Measurements from ENCODE around the gene TBC1D10A.

Gene TBC1D10A

GRCh38 chr22:30287648-30288418 lies 38.9 kb downstream of the TBC1D10A start:
- in situ Hi-C loops (cut with HindIII; ENCODE audit: low sequenced_read_pairs): loop anchor here (5.0 kb wide), 1 partner anchor 39 kb away; the partner anchor contains the start of gene TBC1D10A

DNA sequence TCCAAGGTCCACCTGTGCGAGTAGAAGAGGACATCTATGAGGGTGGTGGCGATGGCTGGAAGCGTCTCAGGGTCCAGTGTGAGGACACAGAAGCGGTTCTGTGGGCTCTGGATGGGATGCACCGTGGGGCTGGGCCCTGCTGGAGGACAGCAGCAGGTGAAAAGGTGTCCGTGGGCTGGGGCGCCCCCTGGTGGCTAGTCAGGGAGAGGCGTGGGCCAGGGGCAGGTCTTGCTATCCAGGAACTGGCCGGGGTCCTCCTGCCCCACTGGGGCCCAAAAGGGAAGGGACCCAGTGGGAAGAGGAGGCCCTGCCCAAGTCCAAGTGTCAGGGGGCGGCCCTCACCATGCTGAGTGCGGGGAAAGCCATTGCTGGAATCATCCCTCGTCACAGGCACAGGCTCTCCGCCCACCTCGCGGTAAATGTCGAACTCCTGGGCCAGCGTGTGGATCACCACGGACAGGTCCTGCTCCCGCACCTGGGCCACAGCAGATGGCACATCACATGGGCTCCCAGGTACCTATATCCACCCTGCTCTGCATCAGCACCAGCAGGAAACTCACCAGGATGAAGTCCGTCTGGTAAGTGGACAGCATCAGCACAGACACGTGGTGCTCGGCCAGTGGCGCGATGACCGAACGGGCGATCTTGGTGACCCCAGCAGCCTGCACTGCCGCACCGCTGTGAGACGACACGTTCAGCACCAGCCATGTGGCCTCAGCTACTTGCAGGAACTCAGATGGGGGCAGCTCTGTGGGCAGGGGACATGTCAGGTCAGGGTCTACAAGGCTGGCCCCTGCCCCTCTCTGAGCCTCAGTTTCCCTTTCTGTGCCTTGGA lies 39.7 kb downstream of the TBC1D10A start:
- in situ Hi-C loops (cut with HindIII; ENCODE audit: low sequenced_read_pairs): loop anchor here (5.0 kb wide), 1 partner anchor 40 kb away; the partner anchor contains the start of gene TBC1D10A

DNA sequence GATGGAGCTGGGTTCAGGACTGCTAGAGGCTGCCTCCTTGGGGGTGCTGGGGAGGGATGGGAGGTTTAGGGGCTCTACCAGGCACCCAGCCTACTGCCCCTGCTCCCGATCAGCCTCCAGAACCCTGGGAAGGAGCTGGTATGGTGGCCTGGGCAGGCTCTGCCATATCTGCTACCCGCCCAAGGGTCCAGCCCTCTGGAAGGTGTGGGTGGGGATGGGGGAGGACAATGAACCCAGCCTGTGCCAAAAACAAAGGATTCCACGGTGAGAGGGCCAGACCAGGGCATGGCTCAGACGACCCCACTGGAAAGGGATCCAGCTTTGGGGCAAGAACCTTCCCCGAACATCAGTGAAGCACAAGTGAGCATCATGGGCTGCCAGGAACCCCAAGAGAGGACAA lies 40.4 kb downstream of the TBC1D10A start:
- in situ Hi-C loops (cut with HindIII; ENCODE audit: low sequenced_read_pairs): loop anchor here (5.0 kb wide), 1 partner anchor 41 kb away; the partner anchor contains the start of gene TBC1D10A

DNA sequence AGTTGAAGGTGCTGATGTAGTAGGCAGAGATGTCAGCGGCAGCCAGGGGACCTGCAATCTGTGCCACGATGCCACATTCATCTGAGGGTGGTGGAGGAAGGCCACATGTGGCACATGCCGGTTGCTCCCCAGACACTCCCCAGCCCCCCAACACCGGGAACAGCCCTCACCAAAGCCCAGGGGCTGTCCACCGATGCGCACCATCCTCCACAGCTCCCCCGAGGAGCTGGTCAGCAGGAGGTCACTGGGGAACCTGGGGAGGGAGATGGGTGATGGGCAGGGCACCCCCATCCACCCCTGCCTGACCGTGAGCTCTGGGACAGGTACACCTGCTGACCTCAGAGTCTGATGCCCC lies 40.9 kb downstream of the TBC1D10A start:
- in situ Hi-C loops (cut with HindIII; ENCODE audit: low sequenced_read_pairs): loop anchor here (5.0 kb wide), 1 partner anchor 41 kb away; the partner anchor contains the start of gene TBC1D10A

DNA sequence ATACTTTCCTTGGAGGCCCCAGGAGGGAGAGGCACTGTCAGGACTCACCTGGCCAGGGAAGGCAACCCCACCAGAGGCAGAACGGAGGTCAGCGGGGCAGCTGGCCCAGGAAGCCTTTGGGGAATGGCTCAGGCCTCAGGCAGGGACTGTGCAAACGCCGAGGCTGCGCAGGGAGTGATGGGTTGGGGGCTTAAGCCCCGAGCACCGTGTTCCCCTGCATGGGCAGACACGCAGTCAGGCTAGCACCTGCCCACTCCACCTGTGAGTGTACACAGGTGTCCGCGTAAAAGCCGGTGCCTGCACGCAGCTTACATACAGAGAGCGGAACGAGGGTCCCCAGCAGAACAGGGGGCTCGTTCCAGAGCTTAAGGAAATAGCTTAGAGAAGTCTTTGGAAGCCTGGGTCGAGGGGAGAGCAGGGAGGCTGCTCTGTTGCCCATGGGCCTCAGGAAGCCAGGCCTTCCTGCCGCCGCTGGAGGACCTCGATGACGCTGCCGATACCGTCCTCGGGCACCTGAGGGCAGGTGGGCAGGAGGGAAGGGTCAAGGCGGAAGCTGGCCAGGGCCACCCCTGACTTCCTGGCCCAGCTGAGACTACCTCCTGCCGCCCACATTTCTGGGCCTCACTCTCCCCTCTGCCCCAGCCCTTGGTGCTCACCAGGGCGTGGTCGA lies 41.4 kb downstream of the TBC1D10A start:
- in situ Hi-C loops (cut with HindIII; ENCODE audit: low sequenced_read_pairs): loop anchor here (5.0 kb wide), 1 partner anchor 42 kb away; the partner anchor contains the start of gene TBC1D10A

DNA sequence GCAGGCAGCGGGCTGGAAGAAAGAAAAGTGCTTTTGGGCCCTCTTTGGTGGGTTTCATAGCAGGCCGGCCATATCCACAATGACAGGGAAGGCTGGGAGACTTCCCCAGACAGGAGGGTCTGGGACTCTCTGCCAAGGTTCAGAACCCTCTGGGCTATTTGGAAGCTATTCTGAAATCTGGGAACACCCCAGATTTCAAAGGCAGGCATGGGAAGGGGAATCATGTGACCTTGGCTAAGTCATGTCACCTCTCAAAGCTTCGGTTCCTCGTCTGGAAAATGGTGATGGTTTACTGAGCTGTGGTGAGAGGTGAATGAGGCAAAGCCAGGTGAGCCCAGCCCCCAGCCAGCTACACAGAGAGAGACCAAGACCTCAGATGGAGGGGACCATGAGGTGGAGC lies 42.1 kb downstream of the TBC1D10A start:
- in situ Hi-C loops (cut with HindIII; ENCODE audit: low sequenced_read_pairs): loop anchor here (5.0 kb wide), 2 partner anchors 43 to 108 kb away; partner anchors contain the start of gene TBC1D10A

- in situ Hi-C loops (cut with HindIII; ENCODE audit: low sequenced_read_pairs): loop anchor here (5.0 kb wide), 1 partner anchor 108 kb away; no protein-coding TSS in a partner anchor
Measured at GRCh38 chr22:30284172-30284571, 42.6 kb downstream of the TBC1D10A start.

DNA sequence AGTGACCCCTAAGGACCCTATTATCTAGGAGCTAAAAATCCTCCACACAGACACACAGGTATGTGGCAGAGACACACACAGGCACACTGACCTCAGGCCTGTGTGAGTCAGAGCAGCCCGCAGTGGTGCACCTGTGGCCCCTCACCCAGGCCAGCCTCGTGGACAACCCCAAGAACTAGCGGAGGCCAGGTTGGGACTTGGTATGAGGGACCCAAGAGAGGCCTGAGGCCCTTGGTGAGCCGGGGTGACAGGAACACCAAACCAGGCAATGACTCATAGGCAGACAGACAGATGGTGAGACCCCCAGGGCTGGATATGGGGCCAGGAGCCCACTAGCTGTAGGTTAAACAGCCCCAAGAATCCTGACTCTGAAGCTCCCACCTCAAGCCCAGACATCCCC lies 43.4 kb downstream of the TBC1D10A start:
- in situ Hi-C loops (cut with HindIII; ENCODE audit: low sequenced_read_pairs): loop anchor here (5.0 kb wide), 1 partner anchor 109 kb away; no protein-coding TSS in a partner anchor

- in situ Hi-C loops (cut with HindIII; ENCODE audit: low sequenced_read_pairs): loop anchor here (5.0 kb wide), 1 partner anchor 110 kb away; no protein-coding TSS in a partner anchor
Measured at GRCh38 chr22:30282616-30283046, 44.1 kb downstream of the TBC1D10A start.

GRCh38 chr22:30280505-30280904 lies 46.2 kb downstream of the TBC1D10A start:
- in situ Hi-C loops (cut with HindIII; ENCODE audit: low sequenced_read_pairs): loop anchor here (5.0 kb wide), 1 partner anchor 112 kb away; no protein-coding TSS in a partner anchor

- in situ Hi-C loops (cut with HindIII; ENCODE audit: low sequenced_read_pairs): loop anchor here (5.0 kb wide), 1 partner anchor 112 kb away; no protein-coding TSS in a partner anchor
Measured at GRCh38 chr22:30279932-30280331, 46.8 kb downstream of the TBC1D10A start.

GRCh38 chr22:30279046-30279788 lies 47.5 kb downstream of the TBC1D10A start:
- in situ Hi-C loops (cut with HindIII; ENCODE audit: low sequenced_read_pairs): no loop called here

GRCh38 chr22:30277547-30278344 lies 49.0 kb downstream of the TBC1D10A start:
- in situ Hi-C loops (cut with HindIII; ENCODE audit: low sequenced_read_pairs): no loop called here

DNA sequence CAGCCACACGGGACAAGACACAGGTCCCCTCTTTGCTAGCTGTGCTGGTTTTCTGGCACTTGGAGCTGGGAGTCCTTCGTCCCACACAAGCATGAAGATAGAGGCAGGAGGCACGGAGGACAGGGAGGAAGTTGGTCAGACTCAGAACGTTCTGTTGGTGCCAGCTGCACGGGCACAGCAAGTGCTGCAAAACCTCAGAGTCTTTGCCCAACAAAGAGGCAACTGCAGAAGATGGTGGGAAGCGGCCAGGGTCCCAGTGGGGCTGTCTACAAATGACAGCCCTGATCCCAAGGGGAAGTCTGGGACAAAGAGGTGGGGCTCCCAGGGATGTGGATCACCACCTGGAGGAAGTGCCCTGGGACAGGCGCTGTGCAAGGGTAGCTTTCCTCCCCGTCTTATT lies 50.7 kb downstream of the TBC1D10A start:
- in situ Hi-C loops (cut with HindIII; ENCODE audit: low sequenced_read_pairs): no loop called here

DNA sequence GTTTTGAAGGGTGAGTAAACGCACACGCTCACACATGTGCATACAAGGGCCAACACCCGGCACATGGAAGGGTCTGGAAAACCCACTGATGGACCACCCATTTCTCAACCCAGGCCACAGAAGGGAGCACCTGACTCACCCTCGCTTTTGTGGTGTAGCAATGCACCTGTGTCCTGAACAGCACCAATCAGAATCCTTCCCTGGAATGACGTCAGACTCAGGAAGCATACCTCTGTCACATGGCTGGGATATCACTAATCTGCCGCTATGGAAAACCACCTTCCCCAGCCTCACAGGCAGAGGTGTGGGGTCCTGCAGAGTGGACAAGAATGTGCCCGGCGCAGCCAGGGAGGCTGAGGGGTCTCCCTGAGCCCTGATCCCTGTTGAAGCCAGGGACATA lies 51.1 kb downstream of the TBC1D10A start:
- in situ Hi-C loops (cut with HindIII; ENCODE audit: low sequenced_read_pairs): no loop called here

- in situ Hi-C loops (cut with HindIII; ENCODE audit: low sequenced_read_pairs): no loop called here
Measured at GRCh38 chr22:30274437-30274812, 52.3 kb downstream of the TBC1D10A start.

DNA sequence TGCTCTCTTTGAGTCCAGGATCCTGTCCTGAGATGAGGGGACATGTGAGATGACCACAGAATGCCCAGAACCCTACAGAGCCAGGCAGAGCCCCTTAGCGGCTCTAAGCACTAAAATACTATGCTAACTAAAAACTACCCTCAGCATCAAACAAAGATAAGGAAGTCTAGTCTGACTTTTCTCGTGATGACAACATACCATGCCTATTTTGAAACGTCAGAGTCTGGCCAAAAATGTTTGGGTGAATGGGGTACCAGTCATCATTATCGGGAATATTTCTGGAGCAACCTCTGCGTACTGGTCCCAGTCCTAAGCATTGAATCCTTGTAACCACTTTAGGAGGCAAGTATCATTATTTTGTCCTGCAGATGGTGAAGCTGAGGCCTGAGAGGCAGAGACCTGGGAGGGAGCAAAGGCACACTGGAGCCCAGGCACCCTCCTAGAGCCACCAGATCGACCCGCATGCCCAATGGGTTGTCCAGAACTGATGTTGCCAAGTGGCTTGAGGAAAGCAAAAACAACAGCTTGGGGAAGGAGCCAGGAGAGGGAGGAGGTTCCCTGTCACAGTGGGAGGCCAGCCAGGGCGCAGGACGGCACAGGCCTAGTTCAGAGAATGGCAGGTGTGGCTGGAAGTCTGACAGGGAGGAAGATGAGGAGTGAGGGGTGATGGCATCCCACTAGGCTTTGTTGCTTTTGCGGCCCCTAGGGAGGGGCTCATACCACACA lies 52.9 kb downstream of the TBC1D10A start:
- in situ Hi-C loops (cut with HindIII; ENCODE audit: low sequenced_read_pairs): no loop called here

GRCh38 chr22:30272781-30273601 lies 53.8 kb downstream of the TBC1D10A start:
- in situ Hi-C loops (cut with HindIII; ENCODE audit: low sequenced_read_pairs): no loop called here

Measured in endothelial cell of hepatic sinusoid (primary cell).